HepG2 (cell line): ENCODE results near the gene TXLNA. TPM values are rescaled to one million over a fixed set of nuclear protein-coding genes. Genes with fewer than 3 reads are reported as not detected.

Experiments
- ATF7 ChIP-seq, 2 experiments: fragments of 450-650 bp in 1 of 2; sonication (generic) in 1 of 2; formaldehyde crosslinking in 1 of 2; IDR thresholded peaks; 2 replicates each; pipeline versions ENCODE4 v1.4.0 to v1.6.1; 2016 to 2020; ENCODE audit warnings: antibody characterized with exemption in 1 of 2, mild to moderate bottlenecking in 1 of 2, missing genetic modification reagents in 1 of 2
- CEBPB ChIP-seq: IDR thresholded peaks from 2 replicates; pipeline ENCODE4 v1.6.1; 2011; ENCODE audit warnings: low read depth, low read length, improper control_type of control experiment, borderline replicate concordance
- FIP1L1 ChIP-seq: fragments of 200-400 bp; formaldehyde crosslinking; IDR thresholded peaks from 2 replicates; pipeline ENCODE4 v1.6.1; 2018; ENCODE audit warnings: low read depth, mild to moderate bottlenecking, low read length, moderate library complexity, borderline replicate concordance; ENCODE audit not compliant: insufficient read depth
- HDAC2 ChIP-seq: sonication (generic); formaldehyde crosslinking; IDR thresholded peaks from 2 replicates; pipeline ENCODE4 v1.4.0; 2020; ENCODE audit warnings: missing genetic modification reagents
- IRX3 ChIP-seq: sonication (generic); formaldehyde crosslinking; IDR thresholded peaks from 2 replicates; pipeline ENCODE4 v1.8.1; 2023; ENCODE audit warnings: mild to moderate bottlenecking, low read depth, missing genetic modification reagents, borderline replicate concordance
- KAT8 ChIP-seq: IDR thresholded peaks from 2 replicates; pipeline ENCODE4 v1.6.1; 2016; ENCODE audit warnings: missing genetic modification reagents, missing compliant biosample characterization
- KMT2B ChIP-seq: IDR thresholded peaks from 2 replicates; pipeline ENCODE4 v1.6.1; 2016; ENCODE audit warnings: missing genetic modification reagents, missing compliant biosample characterization
- MXD3 ChIP-seq: IDR thresholded peaks from 2 replicates; pipeline ENCODE4 v1.6.1; 2016; ENCODE audit warnings: mild to moderate bottlenecking, missing biosample characterization, missing genetic modification reagents
- NR0B2 ChIP-seq: sonication (generic); formaldehyde crosslinking; IDR thresholded peaks from 2 replicates; pipeline ENCODE4 v1.4.0; 2020; ENCODE audit warnings: mild to moderate bottlenecking, missing genetic modification reagents
- RXRB ChIP-seq: IDR thresholded peaks from 2 replicates; pipeline ENCODE4 v1.6.1; 2016; ENCODE audit warnings: borderline replicate concordance, missing genetic modification reagents, missing compliant biosample characterization
- SALL2 ChIP-seq: sonication (generic); formaldehyde crosslinking; IDR thresholded peaks from 2 replicates; pipeline ENCODE4 v1.8.1; 2023; ENCODE audit warnings: mild to moderate bottlenecking, missing genetic modification reagents, inconsistent platforms
- YEATS2 ChIP-seq: sonication (generic); formaldehyde crosslinking; IDR thresholded peaks from 2 replicates; pipeline ENCODE4 v1.4.0; 2020; ENCODE audit warnings: missing genetic modification reagents, borderline replicate concordance
- ZFP1 ChIP-seq: IDR thresholded peaks from 2 replicates; pipeline ENCODE4 v1.6.1; 2016
- ZFP90 ChIP-seq: sonication (generic); formaldehyde crosslinking; IDR thresholded peaks from 2 replicates; pipeline ENCODE4 v1.8.0; 2022; ENCODE audit warnings: missing genetic modification reagents, mild to moderate bottlenecking, inconsistent platforms, borderline replicate concordance
- ZNF296 ChIP-seq: sonication (generic); formaldehyde crosslinking; conservative IDR thresholded peaks from 2 replicates; pipeline ENCODE4 v1.5.0; 2020; ENCODE audit warnings: mild to moderate bottlenecking, missing genetic modification reagents
- ZNF570 ChIP-seq: sonication (generic); formaldehyde crosslinking; IDR thresholded peaks from 2 replicates; pipeline ENCODE4 v1.4.0; 2020; ENCODE audit warnings: mild to moderate bottlenecking, missing genetic modification reagents, borderline replicate concordance
- ZNF792 ChIP-seq: IDR thresholded peaks from 2 replicates; pipeline ENCODE4 v1.6.1; 2016
- polyA plus RNA-seq, 8 experiments: library from polyadenylated mRNA; depleted of rRNA in 3 of 8; stranded (reverse) in 7 of 8; unstranded in 1 of 8; fragments of >200 nt; fragmentation: Illumina TruSeq in 4 of 8; extraction: Trizol in 4 of 8; gene quantifications; 2 replicates each; pipeline versions ENCODE4 v1.2.1 to v1.2.3, GENCODE V29; 2011 to 2016; ENCODE audit warnings: low read depth in 4 of 8, missing spikeins in 1 of 8, mixed read lengths in 1 of 8; ENCODE audit not compliant: insufficient read depth in 1 of 8
- total RNA-seq, 5 experiments: library from RNA; depleted of rRNA; stranded (reverse); fragments of >200 nt; fragmentation: Illumina TruSeq; extraction: Trizol; gene quantifications; 2 replicates each; pipeline ENCODE4 v1.2.3, GENCODE V29; 2016; ENCODE audit warnings: low read depth in 1 of 5
- TF ChIP-seq, protein P1 (sequence below): sonication (generic); formaldehyde crosslinking; IDR thresholded peaks from 2 replicates; pipeline ENCODE4 v1.4.0; 2020; ENCODE audit warnings: mild to moderate bottlenecking, missing genetic modification reagents, borderline replicate concordance
- TF ChIP-seq, protein P2 (sequence below): IDR thresholded peaks from 2 replicates; pipeline ENCODE4 v1.6.1; 2012; ENCODE audit warnings: inconsistent platforms
- TF ChIP-seq, protein P3 (sequence below): sonication (generic); formaldehyde crosslinking; IDR thresholded peaks from 2 replicates; pipeline ENCODE4 v1.5.0; 2020; ENCODE audit warnings: missing genetic modification reagents, mild to moderate bottlenecking, borderline replicate concordance

Gene TXLNA
- total and polyA plus RNA-seq, 2 of the 13 experiments (the other 11 are each of a cell fraction or from before 2014, with no cell fraction given): 29.6 to 67.8 TPM

- TF ChIP-seq, protein P1, sequence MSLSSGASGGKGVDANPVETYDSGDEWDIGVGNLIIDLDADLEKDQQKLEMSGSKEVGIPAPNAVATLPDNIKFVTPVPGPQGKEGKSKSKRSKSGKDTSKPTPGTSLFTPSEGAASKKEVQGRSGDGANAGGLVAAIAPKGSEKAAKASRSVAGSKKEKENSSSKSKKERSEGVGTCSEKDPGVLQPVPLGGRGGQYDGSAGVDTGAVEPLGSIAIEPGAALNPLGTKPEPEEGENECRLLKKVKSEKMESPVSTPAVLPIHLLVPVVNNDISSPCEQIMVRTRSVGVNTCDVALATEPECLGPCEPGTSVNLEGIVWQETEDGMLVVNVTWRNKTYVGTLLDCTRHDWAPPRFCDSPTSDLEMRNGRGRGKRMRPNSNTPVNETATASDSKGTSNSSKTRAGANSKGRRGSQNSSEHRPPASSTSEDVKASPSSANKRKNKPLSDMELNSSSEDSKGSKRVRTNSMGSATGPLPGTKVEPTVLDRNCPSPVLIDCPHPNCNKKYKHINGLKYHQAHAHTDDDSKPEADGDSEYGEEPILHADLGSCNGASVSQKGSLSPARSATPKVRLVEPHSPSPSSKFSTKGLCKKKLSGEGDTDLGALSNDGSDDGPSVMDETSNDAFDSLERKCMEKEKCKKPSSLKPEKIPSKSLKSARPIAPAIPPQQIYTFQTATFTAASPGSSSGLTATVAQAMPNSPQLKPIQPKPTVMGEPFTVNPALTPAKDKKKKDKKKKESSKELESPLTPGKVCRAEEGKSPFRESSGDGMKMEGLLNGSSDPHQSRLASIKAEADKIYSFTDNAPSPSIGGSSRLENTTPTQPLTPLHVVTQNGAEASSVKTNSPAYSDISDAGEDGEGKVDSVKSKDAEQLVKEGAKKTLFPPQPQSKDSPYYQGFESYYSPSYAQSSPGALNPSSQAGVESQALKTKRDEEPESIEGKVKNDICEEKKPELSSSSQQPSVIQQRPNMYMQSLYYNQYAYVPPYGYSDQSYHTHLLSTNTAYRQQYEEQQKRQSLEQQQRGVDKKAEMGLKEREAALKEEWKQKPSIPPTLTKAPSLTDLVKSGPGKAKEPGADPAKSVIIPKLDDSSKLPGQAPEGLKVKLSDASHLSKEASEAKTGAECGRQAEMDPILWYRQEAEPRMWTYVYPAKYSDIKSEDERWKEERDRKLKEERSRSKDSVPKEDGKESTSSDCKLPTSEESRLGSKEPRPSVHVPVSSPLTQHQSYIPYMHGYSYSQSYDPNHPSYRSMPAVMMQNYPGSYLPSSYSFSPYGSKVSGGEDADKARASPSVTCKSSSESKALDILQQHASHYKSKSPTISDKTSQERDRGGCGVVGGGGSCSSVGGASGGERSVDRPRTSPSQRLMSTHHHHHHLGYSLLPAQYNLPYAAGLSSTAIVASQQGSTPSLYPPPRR (CRISPR knock-in tag): no peak
- TF ChIP-seq, protein P2, sequence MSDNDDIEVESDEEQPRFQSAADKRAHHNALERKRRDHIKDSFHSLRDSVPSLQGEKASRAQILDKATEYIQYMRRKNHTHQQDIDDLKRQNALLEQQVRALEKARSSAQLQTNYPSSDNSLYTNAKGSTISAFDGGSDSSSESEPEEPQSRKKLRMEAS: peak; percentile 59
- no peak for TF ChIP-seq KAT8 (CRISPR knock-in tag)
- TF ChIP-seq YEATS2 (CRISPR knock-in tag): no peak
- peak; percentile 25; the same call in 1 of the 2 replicates for TF ChIP-seq SALL2
- no peak for TF ChIP-seq FIP1L1
- TF ChIP-seq ZFP90: no peak
- no peak for TF ChIP-seq ATF7 (IDR thresholded peaks at IDR 0.05)
- TF ChIP-seq ATF7 (CRISPR knock-in tag; IDR thresholded peaks at IDR 0.05): no peak
- TF ChIP-seq KMT2B (CRISPR knock-in tag): no peak
- no peak for TF ChIP-seq ZNF570
- peak; percentile 64; the same call in 1 of the 2 replicates for TF ChIP-seq MXD3 (CRISPR knock-in tag)
- TF ChIP-seq ZFP1 (CRISPR knock-in tag): no peak
- TF ChIP-seq ZNF792 (CRISPR knock-in tag): 0 out of 2 replicates have a peak, but pooled peaks have one; percentile 17
- no peak for TF ChIP-seq ZNF296
- no peak for TF ChIP-seq HDAC2 (CRISPR knock-in tag)
- TF ChIP-seq, protein P3, sequence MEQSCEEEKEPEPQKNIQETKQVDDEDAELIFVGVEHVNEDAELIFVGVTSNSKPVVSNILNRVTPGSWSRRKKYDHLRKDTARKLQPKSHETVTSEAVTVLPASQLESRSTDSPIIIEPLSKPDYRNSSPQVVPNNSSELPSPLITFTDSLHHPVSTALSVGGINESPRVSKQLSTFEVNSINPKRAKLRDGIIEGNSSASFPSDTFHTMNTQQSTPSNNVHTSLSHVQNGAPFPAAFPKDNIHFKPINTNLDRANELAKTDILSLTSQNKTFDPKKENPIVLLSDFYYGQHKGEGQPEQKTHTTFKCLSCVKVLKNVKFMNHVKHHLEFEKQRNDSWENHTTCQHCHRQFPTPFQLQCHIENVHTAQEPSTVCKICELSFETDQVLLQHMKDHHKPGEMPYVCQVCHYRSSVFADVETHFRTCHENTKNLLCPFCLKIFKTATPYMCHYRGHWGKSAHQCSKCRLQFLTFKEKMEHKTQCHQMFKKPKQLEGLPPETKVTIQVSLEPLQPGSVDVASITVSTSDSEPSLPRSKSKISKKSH (CRISPR knock-in tag): 0 out of 2 replicates have a peak, but pooled peaks have one; percentile 20
- TF ChIP-seq CEBPB: no peak
- TF ChIP-seq RXRB (CRISPR knock-in tag): no peak
- TF ChIP-seq IRX3 (CRISPR knock-in tag): no peak
- no peak for TF ChIP-seq NR0B2 (CRISPR knock-in tag)
Observed at GRCh38 chr1:32200226-32201010, 20.9 kb downstream of the TXLNA start, which contains the start of gene CCDC28B (continued).
